ENCODE results near the gene RNF212.

DNA sequence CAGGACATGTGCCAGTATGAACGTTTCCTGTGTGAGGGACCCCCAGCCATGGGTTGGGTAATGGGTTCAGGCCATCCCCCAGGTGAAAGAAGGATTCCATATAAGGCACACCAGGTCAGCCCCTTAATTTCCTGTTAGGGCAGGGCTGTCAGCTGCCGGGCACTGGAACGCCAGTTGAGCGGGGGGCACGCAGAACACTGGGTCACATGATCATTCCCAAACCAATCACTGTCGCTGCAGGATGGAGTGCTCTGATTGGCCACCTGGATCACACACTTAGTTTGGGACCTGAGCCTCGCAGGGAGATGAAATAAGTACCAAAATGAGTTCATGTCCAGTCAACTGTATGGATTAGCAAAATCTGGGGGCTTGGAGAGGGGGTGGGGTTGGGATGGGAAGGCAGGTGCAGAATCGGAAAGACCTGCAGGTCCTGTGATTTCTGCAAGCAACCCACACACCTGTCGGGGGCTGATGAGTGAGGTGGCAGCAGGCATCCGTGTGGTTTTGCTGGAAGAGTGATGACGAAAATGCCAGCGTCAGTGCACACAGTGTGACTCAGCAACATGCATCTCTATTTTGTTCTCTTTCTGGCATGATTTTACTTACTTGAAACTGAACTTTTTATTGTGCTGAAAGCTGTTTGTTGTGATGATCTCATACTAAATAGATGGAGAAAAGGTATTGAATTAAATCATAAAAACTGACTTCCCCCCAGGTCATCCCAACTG lies 32.2 kb downstream of the RNF212 start:
- TF ChIP-seq, protein P1, sequence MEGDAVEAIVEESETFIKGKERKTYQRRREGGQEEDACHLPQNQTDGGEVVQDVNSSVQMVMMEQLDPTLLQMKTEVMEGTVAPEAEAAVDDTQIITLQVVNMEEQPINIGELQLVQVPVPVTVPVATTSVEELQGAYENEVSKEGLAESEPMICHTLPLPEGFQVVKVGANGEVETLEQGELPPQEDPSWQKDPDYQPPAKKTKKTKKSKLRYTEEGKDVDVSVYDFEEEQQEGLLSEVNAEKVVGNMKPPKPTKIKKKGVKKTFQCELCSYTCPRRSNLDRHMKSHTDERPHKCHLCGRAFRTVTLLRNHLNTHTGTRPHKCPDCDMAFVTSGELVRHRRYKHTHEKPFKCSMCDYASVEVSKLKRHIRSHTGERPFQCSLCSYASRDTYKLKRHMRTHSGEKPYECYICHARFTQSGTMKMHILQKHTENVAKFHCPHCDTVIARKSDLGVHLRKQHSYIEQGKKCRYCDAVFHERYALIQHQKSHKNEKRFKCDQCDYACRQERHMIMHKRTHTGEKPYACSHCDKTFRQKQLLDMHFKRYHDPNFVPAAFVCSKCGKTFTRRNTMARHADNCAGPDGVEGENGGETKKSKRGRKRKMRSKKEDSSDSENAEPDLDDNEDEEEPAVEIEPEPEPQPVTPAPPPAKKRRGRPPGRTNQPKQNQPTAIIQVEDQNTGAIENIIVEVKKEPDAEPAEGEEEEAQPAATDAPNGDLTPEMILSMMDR (IDR thresholded peaks at IDR 0.05 in 2 of 3, conservative IDR thresholded peaks at IDR 0.05 in 1 of 3; ENCODE audit: insufficient read depth in 2 of 3, low read depth in 1 of 3, low read length in 3 of 3): no peak
- TF ChIP-seq CREB1 (IDR thresholded peaks at IDR 0.05) (no peak), CREB1 (CRISPR knock-in tag; IDR thresholded peaks at IDR 0.05) (no peak), MCM3 (IDR thresholded peaks at IDR 0.05) (no peak), NFXL1 (CRISPR knock-in tag; IDR thresholded peaks at IDR 0.05) (no peak), EZH2 (IDR thresholded peaks at IDR 0.05; ENCODE audit: borderline replicate concordance, low read depth, low read length) (no peak), MEF2D (tag; conservative IDR thresholded peaks at IDR 0.05; ENCODE audit: low read depth) (no peak), ZZZ3 (IDR thresholded peaks at IDR 0.05) (no peak), GATA2 (CRISPR knock-in tag; IDR thresholded peaks at IDR 0.05) (no peak), MTA3 (IDR thresholded peaks at IDR 0.05; ENCODE audit: borderline replicate concordance) (no peak)
- TF ChIP-seq, protein P2, sequence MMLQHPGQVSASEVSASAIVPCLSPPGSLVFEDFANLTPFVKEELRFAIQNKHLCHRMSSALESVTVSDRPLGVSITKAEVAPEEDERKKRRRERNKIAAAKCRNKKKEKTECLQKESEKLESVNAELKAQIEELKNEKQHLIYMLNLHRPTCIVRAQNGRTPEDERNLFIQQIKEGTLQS (IDR thresholded peaks at IDR 0.05): no peak
- TF ChIP-seq, protein P2 (CRISPR knock-in tag; conservative IDR thresholded peaks at IDR 0.05): no peak
- TF ChIP-seq, protein P3, sequence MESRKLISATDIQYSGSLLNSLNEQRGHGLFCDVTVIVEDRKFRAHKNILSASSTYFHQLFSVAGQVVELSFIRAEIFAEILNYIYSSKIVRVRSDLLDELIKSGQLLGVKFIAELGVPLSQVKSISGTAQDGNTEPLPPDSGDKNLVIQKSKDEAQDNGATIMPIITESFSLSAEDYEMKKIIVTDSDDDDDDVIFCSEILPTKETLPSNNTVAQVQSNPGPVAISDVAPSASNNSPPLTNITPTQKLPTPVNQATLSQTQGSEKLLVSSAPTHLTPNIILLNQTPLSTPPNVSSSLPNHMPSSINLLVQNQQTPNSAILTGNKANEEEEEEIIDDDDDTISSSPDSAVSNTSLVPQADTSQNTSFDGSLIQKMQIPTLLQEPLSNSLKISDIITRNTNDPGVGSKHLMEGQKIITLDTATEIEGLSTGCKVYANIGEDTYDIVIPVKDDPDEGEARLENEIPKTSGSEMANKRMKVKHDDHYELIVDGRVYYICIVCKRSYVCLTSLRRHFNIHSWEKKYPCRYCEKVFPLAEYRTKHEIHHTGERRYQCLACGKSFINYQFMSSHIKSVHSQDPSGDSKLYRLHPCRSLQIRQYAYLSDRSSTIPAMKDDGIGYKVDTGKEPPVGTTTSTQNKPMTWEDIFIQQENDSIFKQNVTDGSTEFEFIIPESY (CRISPR knock-in tag; IDR thresholded peaks at IDR 0.05): no peak

Data from K562 (cell line).